ENCODE data around the gene NUDT13.
"Not testable (repeated sequence)": the region's sequence is repeated elsewhere in the genome, so short reads cannot be mapped to it uniquely, and the experiment has no call there.

Gene NUDT13

GRCh38 chr10:73097305-73097670 lies 13.0 kb upstream of the NUDT13 start:
- Histone ChIP-seq H3K4me3 (ENCODE audit: low read depth in 1 of 2, low read length in 2 of 2) (peak overlapping the region; percentile 93 to 99), H3K4me1 (ENCODE audit: control insufficient read depth in 1 of 2, insufficient read depth in 2 of 2, low read length in 2 of 2) (peaks cover 13 to 14% of the 10 kb centered on the region in 2 donors), H3K9ac (ENCODE audit: low read depth in 1 of 2, low read length in 2 of 2) (peak overlapping the region; percentile 50 to 98), H3K9me3 (ENCODE audit: control insufficient read depth in 1 of 2, low read length in 2 of 2) (no peaks in the 10 kb centered on the region), H3K27ac (ENCODE audit: low read depth, low read length) (peak overlapping the region; percentile 52), H3K36me3 (ENCODE audit: control insufficient read depth in 1 of 2, insufficient read depth in 2 of 2, low read length in 2 of 2) (no peaks in the 10 kb centered on the region), H3K27me3 (ENCODE audit: control insufficient read depth in 1 of 2, insufficient read depth in 2 of 2, low read length in 2 of 2) (no peaks in the 10 kb centered on the region)

GRCh38 chr10:73099141-73099540 lies 11.1 kb upstream of the NUDT13 start:
- no peak overlapping the region for H3K27ac ChIP-seq (ENCODE audit: low read depth, low read length)
- H3K4me1 ChIP-seq (ENCODE audit: control insufficient read depth in 1 of 2, insufficient read depth in 2 of 2, low read length in 2 of 2), result peaks cover 10 to 14% of the 10 kb centered on the region in 2 donors
- no peaks in the 10 kb centered on the region for H3K27me3 ChIP-seq (ENCODE audit: control insufficient read depth in 1 of 2, insufficient read depth in 2 of 2, low read length in 2 of 2)
- no peaks in the 10 kb centered on the region for H3K36me3 ChIP-seq (ENCODE audit: control insufficient read depth in 1 of 2, insufficient read depth in 2 of 2, low read length in 2 of 2)
- H3K9ac ChIP-seq (ENCODE audit: low read depth in 1 of 2, low read length in 2 of 2), result no peak overlapping the region
- no peak overlapping the region for H3K4me3 ChIP-seq (ENCODE audit: low read depth in 1 of 2, low read length in 2 of 2)
- no peaks in the 10 kb centered on the region for H3K9me3 ChIP-seq (ENCODE audit: control insufficient read depth in 1 of 2, low read length in 2 of 2)

DNA sequence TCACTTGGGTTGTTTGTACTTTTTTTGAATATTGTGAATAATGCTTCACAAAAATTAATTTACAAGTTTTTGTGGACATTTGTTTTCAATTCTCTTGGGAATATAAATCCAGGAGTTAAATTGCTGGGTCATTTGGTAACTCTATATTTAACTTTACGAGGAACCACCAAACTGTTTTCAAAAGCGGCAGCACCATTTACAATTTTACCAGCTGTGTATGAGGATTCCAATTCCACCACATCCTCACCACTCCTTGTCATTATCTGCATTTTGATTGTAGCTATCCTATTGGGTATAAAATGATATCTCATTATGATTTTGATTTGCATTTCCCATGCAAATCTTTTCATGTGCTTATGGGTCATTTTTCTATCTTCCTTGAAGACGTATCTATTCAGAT lies 4.0 kb upstream of the NUDT13 start:
- Histone ChIP-seq H3K9me3 (ENCODE audit: control insufficient read depth in 1 of 2, low read length in 2 of 2) (no peaks in the 10 kb centered on the region), H3K9ac (ENCODE audit: low read depth in 1 of 2, low read length in 2 of 2) (no peak overlapping the region), H3K27ac (ENCODE audit: low read depth, low read length) (no peak overlapping the region), H3K36me3 (ENCODE audit: control insufficient read depth in 1 of 2, insufficient read depth in 2 of 2, low read length in 2 of 2) (no peaks in the 10 kb centered on the region), H3K4me1 (ENCODE audit: control insufficient read depth in 1 of 2, insufficient read depth in 2 of 2, low read length in 2 of 2) (no peaks in the 10 kb centered on the region), H3K27me3 (ENCODE audit: control insufficient read depth in 1 of 2, insufficient read depth in 2 of 2, low read length in 2 of 2) (no peaks in the 10 kb centered on the region), H3K4me3 (ENCODE audit: low read depth in 1 of 2, low read length in 2 of 2) (no peak overlapping the region)

DNA sequence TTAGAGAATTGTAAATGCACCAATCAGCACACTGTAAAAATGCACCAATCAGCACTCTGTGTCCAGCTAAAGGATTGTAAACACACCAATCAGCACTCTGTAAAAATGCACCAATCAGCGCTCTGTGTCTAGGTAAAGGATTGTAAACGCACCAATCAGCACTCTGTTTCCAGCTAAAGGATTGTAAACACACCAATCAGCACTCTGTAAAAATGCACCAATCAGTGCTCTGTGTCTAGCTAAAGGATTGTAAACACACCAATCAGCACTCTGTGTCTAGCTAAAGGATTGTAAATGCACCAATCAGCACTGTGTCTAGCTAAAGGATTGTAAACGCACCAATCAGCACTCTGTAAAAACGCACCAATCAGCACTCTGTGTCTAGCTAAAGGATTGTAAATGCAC lies 1.0 kb upstream of the NUDT13 start:
- not testable (repeated sequence) for H3K9me3 ChIP-seq (ENCODE audit: control insufficient read depth in 1 of 2, low read length in 2 of 2); H3K9ac ChIP-seq (ENCODE audit: low read depth in 1 of 2, low read length in 2 of 2); H3K27me3 ChIP-seq (ENCODE audit: control insufficient read depth in 1 of 2, insufficient read depth in 2 of 2, low read length in 2 of 2); H3K36me3 ChIP-seq (ENCODE audit: control insufficient read depth in 1 of 2, insufficient read depth in 2 of 2, low read length in 2 of 2); H3K4me1 ChIP-seq (ENCODE audit: control insufficient read depth in 1 of 2, insufficient read depth in 2 of 2, low read length in 2 of 2); H3K4me3 ChIP-seq (ENCODE audit: low read depth in 1 of 2, low read length in 2 of 2); H3K27ac ChIP-seq (ENCODE audit: low read depth, low read length)

GRCh38 chr10:73112032-73112431 lies 1.8 kb downstream of the NUDT13 start:
- not testable (repeated sequence) for H3K27ac ChIP-seq (ENCODE audit: low read depth, low read length); H3K27me3 ChIP-seq (ENCODE audit: control insufficient read depth in 1 of 2, insufficient read depth in 2 of 2, low read length in 2 of 2)

DNA sequence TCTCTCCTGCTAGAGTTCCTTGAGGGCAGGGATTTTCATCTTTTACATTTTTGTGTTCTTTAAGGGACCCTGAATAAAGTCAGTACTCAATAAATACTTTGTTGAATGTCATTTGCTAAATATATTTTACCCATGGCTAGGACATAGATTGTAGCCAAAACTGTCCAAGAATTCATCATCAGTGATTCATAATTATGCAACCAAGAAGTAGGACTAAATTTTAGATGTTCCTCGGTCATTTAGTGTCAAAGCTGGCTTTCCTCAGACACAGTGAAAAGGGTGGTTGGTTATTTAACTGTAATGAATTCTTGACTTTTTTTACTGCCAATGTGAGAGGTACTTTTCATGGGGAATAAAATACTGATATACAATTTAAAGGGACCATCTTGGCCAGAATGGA lies 3.3 kb downstream of the NUDT13 start:
- H3K9me3 ChIP-seq (ENCODE audit: control insufficient read depth in 1 of 2, low read length in 2 of 2), result no peaks in the 10 kb centered on the region
- H3K4me1 ChIP-seq (ENCODE audit: control insufficient read depth in 1 of 2, insufficient read depth in 2 of 2, low read length in 2 of 2), result no peaks in the 10 kb centered on the region
- H3K36me3 ChIP-seq (ENCODE audit: control insufficient read depth in 1 of 2, insufficient read depth in 2 of 2, low read length in 2 of 2), result peaks cover 0 to 5% of the 10 kb centered on the region in 2 donors
- no peak overlapping the region for H3K27ac ChIP-seq (ENCODE audit: low read depth, low read length)
- no peaks in the 10 kb centered on the region for H3K27me3 ChIP-seq (ENCODE audit: control insufficient read depth in 1 of 2, insufficient read depth in 2 of 2, low read length in 2 of 2)
- H3K9ac ChIP-seq (ENCODE audit: low read depth in 1 of 2, low read length in 2 of 2), result no peak overlapping the region
- H3K4me3 ChIP-seq (ENCODE audit: low read depth in 1 of 2, low read length in 2 of 2), result no peak overlapping the region

More at GRCh38 chr10:73112032-73112431, 1.8 kb downstream of the NUDT13 start:
- not testable (repeated sequence) for H3K36me3 ChIP-seq (ENCODE audit: control insufficient read depth in 1 of 2, insufficient read depth in 2 of 2, low read length in 2 of 2); H3K4me3 ChIP-seq (ENCODE audit: low read depth in 1 of 2, low read length in 2 of 2); H3K9me3 ChIP-seq (ENCODE audit: control insufficient read depth in 1 of 2, low read length in 2 of 2); H3K9ac ChIP-seq (ENCODE audit: low read depth in 1 of 2, low read length in 2 of 2); H3K4me1 ChIP-seq (ENCODE audit: control insufficient read depth in 1 of 2, insufficient read depth in 2 of 2, low read length in 2 of 2)

DNA sequence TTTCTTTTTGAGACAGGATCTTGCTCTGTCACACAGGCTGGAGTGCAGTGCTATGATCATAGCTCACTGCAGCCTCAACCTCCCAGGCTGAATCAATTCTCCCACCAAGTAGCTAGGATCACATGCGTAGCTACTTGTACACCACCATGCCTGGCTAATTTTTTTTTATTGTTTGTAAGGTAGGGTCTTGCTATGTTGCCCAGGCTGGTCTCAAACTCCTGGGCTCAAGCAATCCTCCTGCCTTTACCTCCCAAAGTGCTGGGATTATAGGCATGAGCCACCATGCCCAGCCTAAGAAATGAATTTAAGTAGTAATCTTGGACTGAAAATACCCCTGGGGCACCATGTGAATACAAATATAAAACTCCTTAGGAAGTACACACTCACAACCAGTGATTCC lies 5.8 kb downstream of the NUDT13 start:
- Histone ChIP-seq H3K27ac (ENCODE audit: low read depth, low read length) (no peak overlapping the region), H3K36me3 (ENCODE audit: control insufficient read depth in 1 of 2, insufficient read depth in 2 of 2, low read length in 2 of 2) (peaks cover 5 to 12% of the 10 kb centered on the region in 2 donors), H3K9me3 (ENCODE audit: control insufficient read depth in 1 of 2, low read length in 2 of 2) (no peaks in the 10 kb centered on the region), H3K27me3 (ENCODE audit: control insufficient read depth in 1 of 2, insufficient read depth in 2 of 2, low read length in 2 of 2) (no peaks in the 10 kb centered on the region), H3K4me3 (ENCODE audit: low read depth in 1 of 2, low read length in 2 of 2) (no peak overlapping the region), H3K9ac (ENCODE audit: low read depth in 1 of 2, low read length in 2 of 2) (no peak overlapping the region), H3K4me1 (ENCODE audit: control insufficient read depth in 1 of 2, insufficient read depth in 2 of 2, low read length in 2 of 2) (no peaks in the 10 kb centered on the region)

GRCh38 chr10:73117976-73118743 lies 7.9 kb downstream of the NUDT13 start:
- Histone ChIP-seq H3K4me1 (ENCODE audit: control insufficient read depth in 1 of 2, insufficient read depth in 2 of 2, low read length in 2 of 2) (no peaks in the 10 kb centered on the region), H3K27me3 (ENCODE audit: control insufficient read depth in 1 of 2, insufficient read depth in 2 of 2, low read length in 2 of 2) (no peaks in the 10 kb centered on the region), H3K9ac (ENCODE audit: low read depth in 1 of 2, low read length in 2 of 2) (no peak overlapping the region), H3K36me3 (ENCODE audit: control insufficient read depth in 1 of 2, insufficient read depth in 2 of 2, low read length in 2 of 2) (peaks cover 5 to 12% of the 10 kb centered on the region in 2 donors), H3K9me3 (ENCODE audit: control insufficient read depth in 1 of 2, low read length in 2 of 2) (no peaks in the 10 kb centered on the region), H3K27ac (ENCODE audit: low read depth, low read length) (no peak overlapping the region), H3K4me3 (ENCODE audit: low read depth in 1 of 2, low read length in 2 of 2) (no peak overlapping the region)

DNA sequence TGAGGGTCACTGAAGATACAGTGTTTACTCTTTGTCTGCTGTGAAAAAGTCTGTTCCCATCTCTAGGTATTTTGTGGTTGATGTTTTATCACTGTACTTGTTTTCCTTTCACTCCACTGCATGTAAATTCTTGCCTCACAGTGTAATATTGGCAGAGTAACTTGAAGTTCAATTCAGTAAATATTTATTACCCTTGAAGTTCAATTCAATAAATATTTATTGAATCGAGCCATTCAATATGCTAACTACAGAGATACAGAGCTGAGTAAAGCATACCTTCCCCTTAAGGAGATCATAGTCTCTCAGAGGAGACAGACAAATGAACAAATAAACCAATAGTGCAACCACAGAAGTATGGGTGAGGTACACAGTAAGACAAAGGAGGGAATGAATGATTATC lies 9.2 kb downstream of the NUDT13 start:
- no peak overlapping the region for H3K27ac ChIP-seq (ENCODE audit: low read depth, low read length)
- H3K4me1 ChIP-seq (ENCODE audit: control insufficient read depth in 1 of 2, insufficient read depth in 2 of 2, low read length in 2 of 2), result no peaks in the 10 kb centered on the region
- no peak overlapping the region for H3K9ac ChIP-seq (ENCODE audit: low read depth in 1 of 2, low read length in 2 of 2)
- H3K36me3 ChIP-seq (ENCODE audit: control insufficient read depth in 1 of 2, insufficient read depth in 2 of 2, low read length in 2 of 2), result peaks cover 8 to 19% of the 10 kb centered on the region in 2 donors
- no peaks in the 10 kb centered on the region for H3K9me3 ChIP-seq (ENCODE audit: control insufficient read depth in 1 of 2, low read length in 2 of 2)
- H3K4me3 ChIP-seq (ENCODE audit: low read depth in 1 of 2, low read length in 2 of 2), result no peak overlapping the region
- no peaks in the 10 kb centered on the region for H3K27me3 ChIP-seq (ENCODE audit: control insufficient read depth in 1 of 2, insufficient read depth in 2 of 2, low read length in 2 of 2)

- no peak overlapping the region for H3K9ac ChIP-seq (ENCODE audit: low read depth in 1 of 2, low read length in 2 of 2)
- peaks cover 9 to 18% of the 10 kb centered on the region in 2 donors for H3K36me3 ChIP-seq (ENCODE audit: control insufficient read depth in 1 of 2, insufficient read depth in 2 of 2, low read length in 2 of 2)
- H3K4me3 ChIP-seq (ENCODE audit: low read depth in 1 of 2, low read length in 2 of 2), result no peak overlapping the region
- no peaks in the 10 kb centered on the region for H3K9me3 ChIP-seq (ENCODE audit: control insufficient read depth in 1 of 2, low read length in 2 of 2)
- no peak overlapping the region for H3K27ac ChIP-seq (ENCODE audit: low read depth, low read length)
- H3K4me1 ChIP-seq (ENCODE audit: control insufficient read depth in 1 of 2, insufficient read depth in 2 of 2, low read length in 2 of 2), result no peaks in the 10 kb centered on the region
- H3K27me3 ChIP-seq (ENCODE audit: control insufficient read depth in 1 of 2, insufficient read depth in 2 of 2, low read length in 2 of 2), result no peaks in the 10 kb centered on the region
These were observed 9.7 kb downstream of the NUDT13 start for GRCh38 chr10:73119952-73120351.
